Peyer's patch (tissue), 4 donors: ENCODE data around the gene S100A10. TPM values are rescaled to one million over a fixed set of nuclear protein-coding genes. Genes with fewer than 3 reads are reported as not detected.

ENCODE experiments used
- DNase-seq, 3 donors: peaks; one replicate each; pipeline ENCODE4 v3.0.0-alpha.2; 2017 to 2019
- H3K27ac ChIP-seq, 4 donors: fragments of 200-600 bp; sonication (generic); one replicate each; pipeline ENCODE4 v1.5.1; 2016 to 2019
- H3K27me3 ChIP-seq, 2 donors: fragments of 200-600 bp; sonication (generic); one replicate each; pipeline ENCODE4 v1.5.1; 2019
- H3K36me3 ChIP-seq, 3 donors: fragments of 200-600 bp; sonication (generic); one replicate each; pipeline ENCODE4 v1.5.1; 2016 to 2019
- H3K4me1 ChIP-seq, 4 donors: fragments of 200-600 bp; sonication (generic); one replicate each; pipeline ENCODE4 v1.5.1; 2016 to 2019
- H3K4me3 ChIP-seq, 4 donors: fragments of 200-600 bp; sonication (generic); 1 replicate in 3 of 4; 2 replicates in 1 of 4; pipeline ENCODE4 v1.5.1; 2016 to 2019; ENCODE audit warnings: mild to moderate bottlenecking in 1 of 4
- H3K9me3 ChIP-seq, 4 donors: fragments of 200-600 bp; sonication (generic); one replicate each; pipeline ENCODE4 v1.5.1; 2016 to 2019; ENCODE audit warnings: mild to moderate bottlenecking in 1 of 4
- CTCF ChIP-seq, 6 experiments: fragments of 450-650 bp in 4 of 6; fragments of 200-600 bp in 2 of 6; sonication (generic) in 1 of 6; IDR thresholded peaks; one replicate each; pipeline ENCODE4 v1.5.1; 2017 to 2019; ENCODE audit warnings: antibody characterized with exemption in 6 of 6, mild to moderate bottlenecking in 3 of 6, moderate library complexity in 1 of 6
- POLR2A ChIP-seq, 2 donors: fragments of 450-650 bp; IDR thresholded peaks; one replicate each; pipeline ENCODE4 v1.5.1; 2017; ENCODE audit warnings: antibody characterized with exemption in 2 of 2, mild to moderate bottlenecking in 2 of 2, moderate library complexity in 2 of 2
- total RNA-seq, 4 donors: library from RNA; depleted of rRNA; stranded (reverse); fragments of >200 nt; gene quantifications; one replicate each; pipeline ENCODE4 v1.1.0, GENCODE V29; 2016

S100A10 gene
- total RNA-seq, 4 donors from 2014 or later: 90.0 to 223 (median 154) TPM

- no peak for DNase-seq
- H3K27me3 ChIP-seq: no peaks in the 10 kb centered on the region
- no peak for TF ChIP-seq POLR2A (IDR thresholded peaks at IDR 0.05)
- TF ChIP-seq CTCF (IDR thresholded peaks at IDR 0.05): no peak
- H3K4me3 ChIP-seq: no peak overlapping the region
- H3K36me3 ChIP-seq: peaks cover 0 to 31% (median 3%) of the 10 kb centered on the region in 3 donors
- H3K4me1 ChIP-seq: peaks cover 0 to 1% (median under 1%) of the 10 kb centered on the region in 4 donors
- H3K27ac ChIP-seq: no peak overlapping the region
- no peaks in the 10 kb centered on the region for H3K9me3 ChIP-seq
Measured at GRCh38 chr1:151978922-151979321, 14.7 kb downstream of the S100A10 start.

DNA sequence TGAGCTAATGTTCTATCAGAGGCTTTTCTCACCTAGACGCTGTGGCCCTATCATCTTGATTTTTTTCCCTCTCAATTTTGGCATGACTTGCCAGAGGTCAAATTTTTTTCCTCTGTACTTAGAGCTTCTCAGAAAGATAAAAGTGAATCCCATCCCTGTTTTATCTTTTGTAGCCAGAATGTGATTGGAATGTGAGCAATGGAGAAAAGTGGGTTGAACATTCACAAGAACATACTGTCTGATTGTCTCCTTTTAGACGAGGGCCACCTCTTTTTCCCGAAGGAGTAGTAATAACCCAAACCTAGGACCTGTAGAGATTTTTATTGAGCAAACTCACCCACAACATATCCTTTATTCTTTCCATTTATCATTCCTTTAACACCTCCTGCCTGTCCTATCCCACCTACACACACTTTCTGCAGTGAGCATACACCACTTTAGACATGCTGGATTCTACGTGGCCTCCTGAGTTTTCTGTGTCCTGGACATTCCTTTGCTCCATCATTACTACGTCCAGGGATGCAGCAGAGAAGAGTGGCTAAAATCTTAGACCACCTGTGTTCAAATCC, 15.9 kb downstream of the S100A10 start:
- no peak for TF ChIP-seq CTCF (IDR thresholded peaks at IDR 0.05)
- no peak for TF ChIP-seq POLR2A (IDR thresholded peaks at IDR 0.05)
- Histone ChIP-seq H3K9me3 (no peaks in the 10 kb centered on the region), H3K36me3 (peaks cover 0 to 20% (median 3%) of the 10 kb centered on the region in 3 donors), H3K27ac (peak overlapping the region in 1 of 4 donors; percentile 73), H3K27me3 (no peaks in the 10 kb centered on the region), H3K4me3 (no peak overlapping the region), H3K4me1 (peaks cover 0 to 9% (median 0%) of the 10 kb centered on the region in 4 donors)
- no peak for DNase-seq

DNA sequence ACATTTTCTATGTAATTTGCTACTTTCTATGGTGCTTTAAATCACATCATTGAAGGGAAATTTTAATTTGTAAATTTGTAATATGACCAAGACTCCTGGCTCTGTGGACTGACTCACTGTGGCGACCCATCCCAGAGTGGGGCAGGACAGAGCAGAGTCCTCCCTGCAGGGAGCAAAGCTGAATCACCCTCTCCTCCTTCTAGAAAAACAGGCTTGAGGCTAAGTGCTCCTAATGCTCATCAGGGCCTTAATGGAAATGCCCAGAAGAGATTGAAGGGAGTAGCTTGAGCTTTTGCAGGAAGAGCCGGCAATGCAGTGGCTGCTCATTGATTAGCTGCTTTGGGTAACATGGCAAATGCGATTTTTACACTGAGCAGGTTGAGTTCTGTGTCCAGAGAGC, 16.8 kb downstream of the S100A10 start:
- H3K9me3 ChIP-seq: no peaks in the 10 kb centered on the region
- H3K27ac ChIP-seq: peak overlapping the region in 2 of 4 donors; percentile 66 to 73
- H3K27me3 ChIP-seq: no peaks in the 10 kb centered on the region
- no peak overlapping the region for H3K4me3 ChIP-seq
- H3K36me3 ChIP-seq: peaks cover 0 to 11% (median 0%) of the 10 kb centered on the region in 3 donors
- peaks cover 0 to 16% (median 0%) of the 10 kb centered on the region in 4 donors for H3K4me1 ChIP-seq
- DNase-seq: peak in 2 of 3 donors; percentile 58 to 70
- no peak for TF ChIP-seq POLR2A (IDR thresholded peaks at IDR 0.05)
- no peak for TF ChIP-seq CTCF (IDR thresholded peaks at IDR 0.05)

GRCh38 chr1:151976015-151976343, 17.7 kb downstream of the S100A10 start:
- Histone ChIP-seq H3K27me3 (no peaks in the 10 kb centered on the region), H3K4me1 (peaks cover 0 to 16% (median 0%) of the 10 kb centered on the region in 4 donors), H3K27ac (peak overlapping the region in 2 of 4 donors; percentile 66 to 73), H3K36me3 (peaks cover 0 to 2% (median 0%) of the 10 kb centered on the region in 3 donors), H3K4me3 (no peak overlapping the region), H3K9me3 (no peaks in the 10 kb centered on the region)
- no peak for DNase-seq
- TF ChIP-seq POLR2A (IDR thresholded peaks at IDR 0.05) (no peak), CTCF (IDR thresholded peaks at IDR 0.05) (no peak)

DNA sequence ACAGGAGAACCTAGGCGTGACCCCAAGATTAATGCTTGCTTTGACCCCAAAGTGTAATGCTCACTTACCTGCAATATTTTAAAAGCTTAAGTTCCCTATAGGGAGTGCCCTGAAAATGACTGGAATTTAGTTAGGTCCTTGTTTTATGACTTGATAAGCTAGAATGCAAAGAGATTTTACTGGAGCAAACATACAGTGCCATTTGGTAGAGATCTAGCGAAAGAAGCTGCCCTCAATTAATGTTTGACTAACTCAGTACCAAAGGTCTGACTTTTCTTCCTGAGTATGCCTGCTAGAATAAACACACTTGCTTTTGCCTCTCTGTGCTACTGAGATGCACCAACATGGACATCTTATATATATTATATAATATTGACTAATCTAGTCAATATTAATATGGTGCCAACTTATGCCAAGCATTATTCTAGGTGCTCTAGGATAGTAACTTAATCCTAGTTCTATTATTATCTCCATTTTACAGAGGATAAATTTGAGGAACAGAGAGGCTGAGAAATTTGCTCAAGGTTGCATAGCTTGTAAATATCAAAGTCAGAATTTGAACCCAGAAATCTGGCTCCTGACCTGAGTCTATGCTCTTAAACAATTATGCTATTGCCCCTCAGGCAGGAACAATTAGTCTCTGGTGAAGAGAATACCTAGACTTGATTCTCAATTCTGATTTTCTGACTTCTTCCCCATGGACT, 18.2 kb downstream of the S100A10 start:
- no peaks in the 10 kb centered on the region for H3K36me3 ChIP-seq
- TF ChIP-seq POLR2A (IDR thresholded peaks at IDR 0.05) (no peak), CTCF (IDR thresholded peaks at IDR 0.05) (no peak)
- no peaks in the 10 kb centered on the region for H3K27me3 ChIP-seq
- no peaks in the 10 kb centered on the region for H3K9me3 ChIP-seq
- H3K27ac ChIP-seq: peak overlapping the region in 2 of 4 donors; percentile 66 to 73
- no peak for DNase-seq
- peaks cover 0 to 16% (median 0%) of the 10 kb centered on the region in 4 donors for H3K4me1 ChIP-seq
- no peak overlapping the region for H3K4me3 ChIP-seq
